GM21576 (cell line): ENCODE results near the gene DKC1.
"Not testable (repeated sequence)": the region's sequence is repeated elsewhere in the genome, so short reads cannot be mapped to it uniquely, and the experiment has no call there.

Source experiments
- ATAC-seq: cut with Tn5 transposase; IDR thresholded peaks from one replicate; pipeline ENCODE4 v1.9.1; 2021; ENCODE audit warnings: mild to moderate bottlenecking, moderate library complexity; ENCODE audit not compliant: unreplicated experiment

DKC1 gene

DNA sequence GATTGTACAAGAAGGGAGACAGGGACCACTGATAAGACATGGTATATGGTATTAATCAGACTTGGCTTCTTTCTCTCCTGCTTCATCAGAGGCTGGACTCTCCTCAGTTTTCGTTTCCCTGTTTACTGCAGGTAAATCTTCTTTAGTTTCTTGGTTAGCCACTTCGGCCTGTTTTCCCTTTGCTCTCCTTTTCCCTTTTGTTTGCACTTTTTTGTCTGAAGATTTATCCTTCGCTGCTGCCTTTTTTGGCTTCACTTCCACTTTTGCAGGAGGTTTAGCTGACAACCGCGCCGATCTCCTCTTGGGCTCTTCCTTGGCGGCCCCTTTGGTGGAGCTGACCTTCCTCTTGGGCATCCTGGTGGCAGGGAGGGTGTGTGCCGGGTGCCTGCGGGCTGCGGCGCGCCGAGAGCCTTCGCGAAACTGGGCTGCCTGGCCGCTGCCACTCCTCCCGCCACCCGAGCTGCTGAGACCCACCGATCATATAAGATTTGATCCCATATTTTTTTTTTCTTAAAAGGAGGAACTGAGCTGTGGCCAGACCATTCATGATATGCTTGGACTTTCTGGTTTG, 54.5 kb downstream of the DKC1 start:
- not testable (repeated sequence) for ATAC-seq

DNA sequence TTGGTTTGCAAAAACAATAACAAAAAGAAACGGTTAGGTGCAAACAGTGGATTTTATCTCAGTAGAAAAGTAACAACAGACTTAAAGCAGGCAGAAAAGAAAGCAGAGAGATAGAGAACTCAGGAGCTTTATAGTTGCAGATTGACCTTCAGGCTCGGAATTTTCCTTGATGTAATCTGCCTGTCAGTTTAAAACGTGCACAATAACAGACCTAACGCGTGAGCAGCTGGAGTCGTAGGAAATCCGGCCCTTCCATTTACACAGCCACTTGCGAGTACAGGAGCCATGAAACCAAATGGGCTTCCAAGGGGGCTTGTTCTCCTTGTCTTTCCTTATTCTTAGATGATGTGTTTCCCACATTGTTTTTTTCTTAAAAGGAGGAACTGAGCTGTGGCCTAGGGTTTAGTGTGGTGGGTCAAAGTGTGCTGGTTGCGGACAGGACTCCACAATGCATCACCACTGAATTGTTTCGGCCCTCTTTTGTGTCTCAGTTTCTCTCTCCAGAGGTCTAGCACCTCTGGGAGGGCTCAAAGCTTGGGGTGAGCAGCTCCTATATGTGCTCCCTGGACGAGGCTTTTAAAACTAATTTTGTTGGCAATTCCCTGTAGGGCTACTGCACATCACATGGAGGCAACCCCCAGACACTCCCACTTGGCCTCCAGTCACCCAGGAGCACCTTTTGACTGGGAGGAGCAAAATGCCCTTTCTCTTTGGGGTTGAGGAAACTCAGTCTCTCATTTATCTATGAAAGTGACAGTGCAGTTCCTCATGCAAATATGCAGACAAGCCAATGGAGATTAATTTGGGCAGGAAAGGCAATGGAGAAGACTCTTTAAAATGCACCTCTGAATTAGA, 56.5 kb downstream of the DKC1 start:
- no peak for ATAC-seq

DNA sequence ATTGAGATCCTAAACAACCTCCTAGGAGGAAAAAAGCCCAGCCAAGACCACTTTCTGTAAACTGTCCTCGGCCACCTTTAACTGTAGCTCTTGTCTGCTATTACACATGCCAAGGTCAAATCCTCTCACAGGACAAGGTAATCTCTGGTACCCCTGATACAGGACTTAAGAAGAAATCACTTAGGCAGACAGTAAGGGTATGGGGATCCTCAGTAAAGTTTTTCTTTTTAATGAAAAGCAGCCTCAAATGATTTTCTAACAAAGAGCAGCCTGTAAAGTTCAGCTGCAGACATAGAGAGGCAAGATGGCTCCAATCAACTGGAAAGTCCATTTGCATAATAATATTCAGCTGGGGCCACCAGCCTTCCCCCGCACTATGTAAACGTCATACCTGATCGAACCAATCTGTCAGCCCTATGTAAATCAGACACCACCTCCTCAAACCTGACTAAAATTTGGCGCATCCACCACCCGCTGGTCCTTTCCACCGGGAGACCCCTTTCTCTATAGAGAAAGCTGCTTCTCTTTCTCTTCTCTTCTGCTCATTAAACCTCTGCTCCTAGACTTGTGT, 57.2 kb downstream of the DKC1 start:
- no peak for ATAC-seq

DNA sequence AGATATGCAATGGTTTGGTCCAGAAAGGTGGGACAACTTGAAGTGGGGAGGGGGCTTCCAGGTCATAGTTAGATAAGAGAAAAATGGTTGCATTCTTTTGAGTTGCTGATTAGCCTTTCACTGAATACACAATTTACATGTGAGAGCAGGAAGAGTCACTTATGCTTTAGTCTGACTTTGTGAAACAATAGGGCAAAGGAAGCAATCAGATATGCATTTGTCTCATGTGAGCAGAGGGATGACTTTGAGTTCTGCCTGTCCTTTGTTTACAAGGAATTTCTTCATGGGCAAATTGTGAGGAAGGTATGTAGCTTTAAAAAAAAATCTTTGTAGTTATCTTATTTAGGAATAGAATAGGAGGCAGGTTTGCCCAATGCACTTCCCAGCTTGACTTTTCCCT, 58.9 kb downstream of the DKC1 start:
- no peak for ATAC-seq

DNA sequence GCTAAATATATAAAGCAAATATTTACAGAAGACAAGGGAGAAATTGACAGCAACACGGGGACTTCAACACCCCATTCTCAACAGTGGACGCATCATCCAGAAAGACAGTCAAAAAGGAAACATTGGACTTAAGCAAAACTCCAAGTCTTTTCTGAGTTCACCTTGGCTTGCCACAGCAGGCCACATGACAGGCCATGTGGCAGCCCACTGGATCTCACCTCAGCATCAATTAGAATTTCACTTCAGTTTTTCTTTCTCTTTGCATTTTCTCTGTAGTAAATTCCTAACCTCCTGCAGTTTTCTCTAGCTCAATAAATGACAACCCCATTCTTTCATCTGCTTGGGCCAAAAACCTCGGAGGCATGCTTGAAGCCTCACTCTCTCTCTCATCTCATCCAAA, 59.4 kb downstream of the DKC1 start:
- ATAC-seq = no peak

DNA sequence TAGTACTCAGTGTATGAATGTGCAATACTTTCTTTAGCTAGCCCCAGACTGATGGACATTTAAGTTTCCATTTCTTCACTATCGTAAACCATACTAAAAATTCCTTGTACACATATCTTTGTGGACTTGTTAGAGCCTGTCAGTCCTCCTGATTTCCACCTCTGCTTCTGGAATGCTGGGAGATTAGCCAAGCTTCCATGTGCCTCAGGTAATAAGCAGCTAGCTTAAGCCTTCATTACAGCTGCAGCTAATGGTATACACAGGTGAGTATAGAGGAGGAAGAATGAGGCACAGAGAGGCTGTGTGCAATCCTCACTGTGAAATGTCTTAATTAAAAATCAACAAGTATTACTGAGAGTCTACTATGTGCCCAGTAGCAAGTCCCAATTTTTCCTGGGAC, 62.0 kb downstream of the DKC1 start:
- ATAC-seq = no peak

DNA sequence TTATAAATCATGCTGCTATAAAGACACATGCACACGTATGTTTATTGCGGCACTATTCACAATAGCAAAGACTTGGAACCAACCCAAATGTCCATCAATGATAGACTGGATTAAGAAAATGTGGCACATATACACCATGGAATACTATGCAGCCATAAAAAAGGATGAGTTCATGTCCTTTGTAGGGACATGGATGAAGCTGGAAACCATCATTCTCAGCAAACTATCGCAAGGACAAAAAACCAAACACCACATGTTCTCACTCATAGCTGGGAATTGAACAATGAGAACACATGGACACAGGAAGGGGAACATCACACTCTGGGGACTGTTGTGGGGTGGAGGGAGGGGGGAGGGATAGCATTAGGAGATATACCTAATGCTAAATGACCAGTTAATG, 62.9 kb downstream of the DKC1 start:
- not testable (repeated sequence) for ATAC-seq
